Measurements from ENCODE around the gene LMAN1L. TPM values are rescaled to one million over a fixed set of nuclear protein-coding genes. Genes with fewer than 3 reads are reported as not detected.

The LMAN1L gene
- polyA plus RNA-seq, 3 donors, result 0.08 TPM; not detected in 2

DNA sequence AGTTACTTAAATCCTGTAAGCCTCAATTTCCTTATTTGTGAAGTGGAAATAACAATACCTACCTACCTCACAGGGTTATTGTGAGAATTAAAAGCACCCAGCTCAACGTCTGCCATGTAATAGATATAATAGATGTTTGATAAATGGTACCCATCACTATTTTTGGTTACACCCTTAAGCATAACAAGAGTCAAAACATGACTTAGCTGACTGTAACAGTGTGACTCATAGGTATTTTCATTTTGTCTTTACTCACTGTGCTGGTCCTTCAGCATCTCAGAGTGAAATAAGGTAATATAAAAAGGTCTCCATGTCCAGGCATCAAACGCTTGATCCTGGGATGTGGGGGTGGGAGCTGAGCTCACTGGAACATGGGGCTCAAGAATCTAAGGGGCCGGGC, 16.9 kb downstream of the LMAN1L start:
- Histone ChIP-seq H3K9me3 (replicated peaks in 1 of 2; ENCODE audit: control insufficient read depth in 1 of 2, insufficient read depth in 1 of 2, low read length in 2 of 2) (no peaks in the 10 kb centered on the region), H3K4me3 (replicated peaks in 1 of 3; ENCODE audit: low read depth in 2 of 3, low read length in 3 of 3) (no peak overlapping the region), H3K36me3 (replicated peaks in 1 of 2; ENCODE audit: control insufficient read depth in 1 of 2, insufficient read depth in 2 of 2, low read length in 2 of 2) (no peaks in the 10 kb centered on the region), H3K4me1 (ENCODE audit: control insufficient read depth in 1 of 2, insufficient read depth in 2 of 2, low read length in 2 of 2) (no peaks in the 10 kb centered on the region), H4K20me1 (ENCODE audit: insufficient read depth, low read length) (no peaks in the 10 kb centered on the region), H3K9ac (ENCODE audit: insufficient read depth, low read length, poor library complexity, severe bottlenecking) (no peak overlapping the region), H3K4me2 (replicated peaks; ENCODE audit: extremely low read depth, low read length, poor library complexity, severe bottlenecking) (no peak overlapping the region), H3K27me3 (ENCODE audit: control insufficient read depth in 2 of 2, insufficient read depth in 2 of 2, low read length in 2 of 2) (peaks cover 4 to 33% of the 10 kb centered on the region in 2 donors), H3K79me2 (ENCODE audit: insufficient read depth, low read length) (no peaks in the 10 kb centered on the region), H3K27ac (ENCODE audit: low read depth in 1 of 2, low read length in 2 of 2) (no peak overlapping the region), H2AFZ (ENCODE audit: insufficient read depth, low read depth, low read length, poor library complexity, severe bottlenecking) (no peak overlapping the region)
- no CpG with 5 or more reads among the region's 3 CpGs for WGBS (ENCODE audit: insufficient coverage)
- H3K36me3 Mint-ChIP-seq, result no peaks in the 10 kb centered on the region
- H3K4me3 Mint-ChIP-seq, result no peak overlapping the region
- H3K4me1 Mint-ChIP-seq, result peaks cover 5% of the 10 kb centered on the region
- intact Hi-C loops (cut with micrococcal nuclease), result no loop called here
- no peak overlapping the region for H3K27ac Mint-ChIP-seq
- peaks cover 23 to 34% (median 28%) of the 10 kb centered on the region in 3 donors for H3K27me3 Mint-ChIP-seq (ENCODE audit: low read depth in 3 of 3)
- no peak for TF ChIP-seq CTCF (IDR thresholded peaks at IDR 0.05)
- DNase-seq, result no peak
- peaks cover 0 to 2% (median 0%) of the 10 kb centered on the region in 7 donors for H3K9me3 Mint-ChIP-seq

GRCh38 chr15:74829991-74830390, 17.4 kb downstream of the LMAN1L start:
- no peaks in the 10 kb centered on the region for H3K79me2 ChIP-seq (ENCODE audit: insufficient read depth, low read length)
- no peak for TF ChIP-seq CTCF (IDR thresholded peaks at IDR 0.05)
- no peak overlapping the region for H3K27ac ChIP-seq (ENCODE audit: low read depth in 1 of 2, low read length in 2 of 2)
- intact Hi-C loops (cut with micrococcal nuclease), result no loop called here
- no peaks in the 10 kb centered on the region for H3K9me3 ChIP-seq (replicated peaks in 1 of 2; ENCODE audit: control insufficient read depth in 1 of 2, insufficient read depth in 1 of 2, low read length in 2 of 2)
- H3K4me3 Mint-ChIP-seq, result no peak overlapping the region
- WGBS (ENCODE audit: insufficient coverage), result 80% methylated on average over 5 of the region's 6 CpGs
- no peaks in the 10 kb centered on the region for H3K4me1 ChIP-seq (ENCODE audit: control insufficient read depth in 1 of 2, insufficient read depth in 2 of 2, low read length in 2 of 2)
- H3K9ac ChIP-seq (ENCODE audit: insufficient read depth, low read length, poor library complexity, severe bottlenecking), result no peak overlapping the region
- H4K20me1 ChIP-seq (ENCODE audit: insufficient read depth, low read length), result peaks cover under 1% of the 10 kb centered on the region
- H3K27me3 ChIP-seq (ENCODE audit: control insufficient read depth in 2 of 2, insufficient read depth in 2 of 2, low read length in 2 of 2), result peaks cover 4 to 33% of the 10 kb centered on the region in 2 donors
- no peaks in the 10 kb centered on the region for H3K36me3 ChIP-seq (replicated peaks in 1 of 2; ENCODE audit: control insufficient read depth in 1 of 2, insufficient read depth in 2 of 2, low read length in 2 of 2)
- peaks cover 0 to 2% (median 0%) of the 10 kb centered on the region in 7 donors for H3K9me3 Mint-ChIP-seq
- DNase-seq, result no peak
- H3K4me2 ChIP-seq (replicated peaks; ENCODE audit: extremely low read depth, low read length, poor library complexity, severe bottlenecking), result no peak overlapping the region
- peaks cover 23 to 30% (median 26%) of the 10 kb centered on the region in 3 donors for H3K27me3 Mint-ChIP-seq (ENCODE audit: low read depth in 3 of 3)
- H3K4me3 ChIP-seq (replicated peaks in 1 of 3; ENCODE audit: low read depth in 2 of 3, low read length in 3 of 3), result no peak overlapping the region
- H3K4me1 Mint-ChIP-seq, result peaks cover 5% of the 10 kb centered on the region
- no peaks in the 10 kb centered on the region for H3K36me3 Mint-ChIP-seq
- H3K27ac Mint-ChIP-seq, result no peak overlapping the region
- H2AFZ ChIP-seq (ENCODE audit: insufficient read depth, low read depth, low read length, poor library complexity, severe bottlenecking), result no peak overlapping the region

Data from CD14-positive monocyte (primary cell).